GM10266 (cell line): Measurements from ENCODE around the gene RPL3.

ENCODE experiments used
- DNase-seq: peaks from one replicate; pipeline ENCODE4 v3.0.0; 2012; ENCODE audit errors: extremely low spot score
- TF ChIP-seq, protein P1 (sequence below): IDR thresholded peaks from 2 replicates; pipeline ENCODE4 v1.5.1; 2012; ENCODE audit warnings: mild to moderate bottlenecking, low read depth; ENCODE audit not compliant: control insufficient read depth, insufficient read depth; ENCODE audit errors: missing control alignments

Gene RPL3

DNA sequence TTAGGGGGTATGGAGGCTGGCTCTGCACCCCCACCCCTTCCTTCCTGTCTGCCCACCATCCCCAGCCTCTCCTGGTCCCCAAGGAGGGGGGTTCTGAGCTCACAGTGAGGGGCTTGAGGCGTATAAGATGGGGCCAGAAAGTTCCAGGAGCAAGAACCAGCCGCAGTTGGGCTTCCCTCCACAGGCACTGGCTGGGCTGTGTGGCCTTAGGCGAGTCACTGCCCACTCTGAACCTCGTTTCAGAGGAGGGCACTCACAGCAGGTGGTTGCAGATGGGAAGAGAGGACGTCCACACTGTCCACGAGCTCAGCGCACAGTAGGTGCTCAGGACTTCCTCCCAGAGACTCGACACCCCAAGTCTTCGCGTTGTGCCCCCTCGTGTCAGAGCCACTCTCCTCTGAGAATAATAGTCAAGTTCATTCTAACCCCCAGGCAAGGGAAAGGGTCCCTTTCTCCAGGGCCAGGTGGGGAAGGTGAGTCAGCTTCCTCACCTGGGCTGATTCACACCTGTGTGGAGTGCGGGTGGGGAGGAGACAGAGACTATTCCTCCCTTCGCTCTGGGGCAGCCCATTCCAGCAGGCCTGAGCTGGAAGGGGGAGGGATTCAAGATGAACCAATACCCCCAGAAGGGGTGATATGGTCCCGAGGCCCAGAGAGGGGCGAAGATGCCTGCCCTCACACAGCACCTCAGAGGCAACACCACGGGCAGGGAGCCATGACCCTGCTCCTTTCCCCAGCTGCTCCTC, 29.3 kb downstream of the RPL3 start:
- no peak for DNase-seq

DNA sequence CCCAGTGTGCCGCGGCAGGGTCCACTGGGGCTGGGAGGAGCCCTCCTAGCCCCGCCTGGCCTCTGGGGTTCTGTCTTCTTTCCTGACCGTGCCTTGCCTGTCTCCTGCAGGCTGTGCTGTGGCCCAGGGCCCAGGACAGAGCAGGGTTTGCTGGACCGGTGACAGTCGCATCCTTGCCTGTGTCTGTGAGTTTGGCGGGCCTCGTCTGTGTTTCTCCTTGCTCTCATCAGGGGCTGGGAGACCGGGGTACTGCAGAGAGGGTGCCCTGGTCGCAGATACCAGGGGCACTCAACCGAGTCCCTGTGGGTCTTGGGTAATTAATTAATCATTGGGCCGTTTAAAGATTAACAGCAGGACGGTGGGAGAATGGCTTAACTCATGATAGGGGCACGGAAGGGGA, 29.9 kb downstream of the RPL3 start:
- TF ChIP-seq, protein P1, sequence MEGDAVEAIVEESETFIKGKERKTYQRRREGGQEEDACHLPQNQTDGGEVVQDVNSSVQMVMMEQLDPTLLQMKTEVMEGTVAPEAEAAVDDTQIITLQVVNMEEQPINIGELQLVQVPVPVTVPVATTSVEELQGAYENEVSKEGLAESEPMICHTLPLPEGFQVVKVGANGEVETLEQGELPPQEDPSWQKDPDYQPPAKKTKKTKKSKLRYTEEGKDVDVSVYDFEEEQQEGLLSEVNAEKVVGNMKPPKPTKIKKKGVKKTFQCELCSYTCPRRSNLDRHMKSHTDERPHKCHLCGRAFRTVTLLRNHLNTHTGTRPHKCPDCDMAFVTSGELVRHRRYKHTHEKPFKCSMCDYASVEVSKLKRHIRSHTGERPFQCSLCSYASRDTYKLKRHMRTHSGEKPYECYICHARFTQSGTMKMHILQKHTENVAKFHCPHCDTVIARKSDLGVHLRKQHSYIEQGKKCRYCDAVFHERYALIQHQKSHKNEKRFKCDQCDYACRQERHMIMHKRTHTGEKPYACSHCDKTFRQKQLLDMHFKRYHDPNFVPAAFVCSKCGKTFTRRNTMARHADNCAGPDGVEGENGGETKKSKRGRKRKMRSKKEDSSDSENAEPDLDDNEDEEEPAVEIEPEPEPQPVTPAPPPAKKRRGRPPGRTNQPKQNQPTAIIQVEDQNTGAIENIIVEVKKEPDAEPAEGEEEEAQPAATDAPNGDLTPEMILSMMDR, result no peak
- no peak for DNase-seq

More for the DNA sequence above, 29.3 kb downstream of the RPL3 start:
- TF ChIP-seq, protein P1, result no peak

DNA sequence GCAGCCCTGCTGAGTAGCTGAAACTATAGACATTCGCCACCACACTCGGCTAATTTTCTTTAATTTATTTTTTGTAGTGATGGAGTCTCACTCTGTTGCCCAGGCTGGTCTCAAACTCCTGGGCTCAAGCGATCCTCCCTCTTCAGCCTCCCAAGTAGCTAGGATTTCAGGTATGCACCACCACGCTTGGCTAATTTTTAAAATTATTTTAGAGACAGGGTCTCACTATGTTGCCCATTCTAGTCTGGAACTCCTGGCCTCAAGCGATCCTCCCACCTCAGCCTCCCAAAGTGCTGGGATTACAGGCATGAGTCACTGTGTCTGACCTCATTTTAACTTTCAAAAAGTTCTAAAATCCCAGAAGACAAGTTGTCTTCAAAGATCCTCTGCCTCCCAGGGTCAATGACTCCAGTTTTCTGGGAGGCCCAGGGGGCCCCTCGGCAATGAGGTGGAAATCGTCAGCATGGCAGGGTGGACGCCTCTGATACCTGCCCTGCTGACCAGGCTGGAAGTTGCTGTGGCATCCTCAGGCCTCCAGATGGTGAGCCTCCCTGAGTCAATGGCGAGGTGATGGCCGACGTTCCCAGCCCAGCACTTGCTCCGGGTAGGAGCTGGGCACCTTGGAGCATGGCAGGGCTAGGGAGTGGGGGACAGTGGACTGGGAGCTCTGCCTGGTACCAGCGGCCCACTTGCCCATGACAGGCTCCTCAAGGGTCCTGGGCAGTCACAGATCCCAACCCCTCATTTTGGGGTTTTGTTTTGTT, 31.1 kb downstream of the RPL3 start:
- DNase-seq, result no peak
- TF ChIP-seq, protein P1, result no peak

DNA sequence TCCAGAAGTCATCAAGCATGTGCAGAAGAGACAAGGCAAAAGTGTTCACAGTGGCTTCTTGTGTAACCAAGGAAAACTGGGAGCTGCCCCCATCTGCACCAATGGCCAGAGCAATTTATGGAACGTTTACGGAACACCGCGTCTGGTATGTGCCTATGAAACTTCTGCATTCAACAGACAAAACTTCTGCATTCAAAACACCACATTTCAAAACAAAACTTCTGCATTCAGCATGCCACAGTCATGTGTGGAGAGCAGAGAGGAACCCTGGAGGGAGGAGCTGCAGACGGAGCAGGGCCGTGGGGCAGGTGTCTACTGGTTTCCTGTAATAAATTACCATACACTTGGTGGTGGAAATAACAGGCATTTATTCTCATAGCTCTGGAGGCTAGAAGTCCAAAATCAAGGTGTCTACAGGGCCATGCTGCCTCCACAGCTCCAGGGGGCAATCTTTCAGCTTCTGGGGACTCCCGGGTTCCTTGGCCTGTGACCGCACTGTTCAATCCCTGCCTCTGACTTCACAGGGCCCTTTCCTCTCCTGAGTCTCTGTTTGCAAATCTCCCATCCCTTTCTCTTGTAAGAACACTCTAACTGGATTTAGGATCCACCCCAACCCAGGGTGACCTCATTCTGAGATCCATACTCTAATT, 32.2 kb downstream of the RPL3 start:
- TF ChIP-seq, protein P1, result no peak
- DNase-seq, result peak; percentile 65

DNA sequence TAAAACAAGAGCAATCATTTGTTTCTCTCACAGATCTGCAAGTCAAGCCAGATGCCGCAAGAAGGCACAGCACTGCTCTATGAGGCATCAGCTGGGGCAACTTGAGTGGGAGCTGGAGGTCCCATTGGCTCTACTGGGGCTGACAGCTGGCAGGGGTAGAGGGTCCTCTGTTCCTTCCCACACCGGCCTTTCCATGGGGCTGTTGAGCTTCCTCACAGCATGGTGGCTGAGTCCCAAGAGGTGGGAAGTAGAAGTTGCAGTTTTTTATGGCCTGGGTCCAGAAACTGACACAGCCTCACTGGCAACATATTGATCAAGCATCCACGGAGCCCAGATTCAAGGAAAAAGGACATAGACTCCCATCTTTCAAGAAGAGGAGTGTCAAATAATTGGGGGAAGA, 34.4 kb downstream of the RPL3 start:
- TF ChIP-seq, protein P1, result no peak

DNA sequence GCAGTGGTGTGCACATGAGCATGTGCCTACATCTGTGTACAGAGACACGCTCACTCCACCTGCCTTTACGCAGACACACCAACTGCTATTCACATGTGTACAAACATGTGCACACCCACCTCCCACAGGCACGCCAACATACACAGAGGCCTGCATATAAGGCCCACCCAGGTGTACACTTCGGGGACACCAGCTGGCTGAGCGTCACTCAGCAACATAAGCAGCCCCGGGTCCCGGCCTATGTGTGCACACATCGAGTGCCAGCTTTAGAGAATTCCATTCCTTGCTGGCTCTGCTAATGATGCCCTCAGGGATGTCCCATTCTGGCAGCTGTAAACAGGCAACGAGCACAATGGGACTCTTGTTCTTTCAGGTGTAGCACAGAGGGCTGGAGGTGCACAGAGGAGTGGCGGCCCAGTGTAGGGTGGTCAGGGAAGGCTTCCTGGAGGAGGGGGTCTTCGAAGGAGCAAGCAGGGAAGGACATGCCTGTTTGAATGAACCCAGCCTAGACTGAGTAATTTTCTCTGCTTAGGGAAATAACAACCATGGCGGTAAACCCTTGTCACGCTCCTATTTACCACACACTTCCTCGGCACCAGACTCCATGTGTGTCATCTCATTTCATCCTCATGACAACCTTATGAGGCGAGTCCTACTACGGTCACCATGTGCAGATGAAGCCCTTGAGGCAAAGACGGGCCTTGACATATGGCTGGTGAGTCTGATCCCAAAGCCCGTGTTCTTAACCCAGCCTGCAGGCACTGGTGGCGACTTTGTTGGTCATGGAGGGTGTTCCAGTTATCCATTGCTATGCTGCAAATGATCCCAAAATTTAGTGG, 35.1 kb downstream of the RPL3 start:
- TF ChIP-seq, protein P1, result no peak
- DNase-seq, result no peak

More for the DNA sequence above, 34.4 kb downstream of the RPL3 start:
- DNase-seq, result no peak
